Ovary (tissue), 3 donors: ENCODE measurements around the gene VPS13C.

ENCODE experiments used
- EP300 ChIP-seq: sonication (generic); formaldehyde crosslinking; IDR thresholded peaks from one replicate; pipeline ENCODE4 v1.6.1; 2017; ENCODE audit warnings: antibody characterized with exemption
- POLR2A ChIP-seq: fragments of 450-650 bp; IDR thresholded peaks from one replicate; pipeline ENCODE4 v1.6.1; 2017; ENCODE audit warnings: antibody characterized with exemption, mild to moderate bottlenecking, moderate library complexity
- TF ChIP-seq, protein P1 (sequence below), 3 donors: fragments of 450-650 bp in 2 of 3; fragments of 200-600 bp in 1 of 3; IDR thresholded peaks; one replicate each; pipeline versions ENCODE4 v1.5.1 to v1.8.0; 2016 to 2022; ENCODE audit warnings: antibody characterized with exemption in 3 of 3, mild to moderate bottlenecking in 1 of 3
- donor health status: DM: no; HTN: no; CAD: no.

DNA sequence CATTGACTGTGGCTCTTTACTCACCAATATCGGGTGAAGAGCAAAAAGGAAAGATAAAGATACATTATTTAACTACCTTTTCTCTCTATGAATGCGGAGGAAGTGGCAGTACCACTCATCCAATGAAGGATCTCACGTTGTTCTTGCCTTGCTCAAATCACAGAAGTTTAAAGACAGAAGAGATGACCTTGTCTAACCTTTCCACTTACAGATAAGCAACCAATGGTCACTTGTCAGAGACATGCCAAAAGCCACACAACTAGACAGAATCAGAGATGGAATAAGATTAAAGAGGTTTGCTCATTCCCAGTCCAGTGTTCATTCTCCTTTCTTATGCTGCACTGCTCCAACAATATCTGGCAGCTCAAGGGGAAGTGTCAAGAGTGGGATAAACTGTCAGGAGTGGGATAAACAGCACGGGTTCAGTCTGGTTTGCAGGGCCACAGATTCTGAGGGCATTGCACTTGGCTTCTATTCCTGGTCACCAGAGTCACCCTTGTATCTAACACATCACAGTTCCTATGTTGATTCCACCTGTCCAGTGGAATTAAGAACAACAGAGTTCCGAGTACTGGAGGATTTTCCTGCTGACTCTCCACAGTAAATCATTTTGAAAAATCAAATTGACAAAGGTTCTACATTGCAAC lies 6.7 kb downstream of the VPS13C start:
- TF ChIP-seq EP300 (no peak), POLR2A (no peak)
- TF ChIP-seq, protein P1, sequence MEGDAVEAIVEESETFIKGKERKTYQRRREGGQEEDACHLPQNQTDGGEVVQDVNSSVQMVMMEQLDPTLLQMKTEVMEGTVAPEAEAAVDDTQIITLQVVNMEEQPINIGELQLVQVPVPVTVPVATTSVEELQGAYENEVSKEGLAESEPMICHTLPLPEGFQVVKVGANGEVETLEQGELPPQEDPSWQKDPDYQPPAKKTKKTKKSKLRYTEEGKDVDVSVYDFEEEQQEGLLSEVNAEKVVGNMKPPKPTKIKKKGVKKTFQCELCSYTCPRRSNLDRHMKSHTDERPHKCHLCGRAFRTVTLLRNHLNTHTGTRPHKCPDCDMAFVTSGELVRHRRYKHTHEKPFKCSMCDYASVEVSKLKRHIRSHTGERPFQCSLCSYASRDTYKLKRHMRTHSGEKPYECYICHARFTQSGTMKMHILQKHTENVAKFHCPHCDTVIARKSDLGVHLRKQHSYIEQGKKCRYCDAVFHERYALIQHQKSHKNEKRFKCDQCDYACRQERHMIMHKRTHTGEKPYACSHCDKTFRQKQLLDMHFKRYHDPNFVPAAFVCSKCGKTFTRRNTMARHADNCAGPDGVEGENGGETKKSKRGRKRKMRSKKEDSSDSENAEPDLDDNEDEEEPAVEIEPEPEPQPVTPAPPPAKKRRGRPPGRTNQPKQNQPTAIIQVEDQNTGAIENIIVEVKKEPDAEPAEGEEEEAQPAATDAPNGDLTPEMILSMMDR (IDR thresholded peaks at IDR 0.05), result no peak
